SK-N-SH treated with all-trans-retinoic acid at 6 μM for 48 hours (cell line): Measurements from ENCODE around the gene PBX1.

Experiments used
- OSR1 ChIP-seq: fragments of 250-450 bp; sonication (Bioruptor Pico); IDR thresholded peaks from 2 replicates; pipeline ENCODE4 v1.8.0; 2022; ENCODE audit warnings: moderate library complexity, mild to moderate bottlenecking, inconsistent platforms
- RARB ChIP-seq: fragments of 250-450 bp; sonication (Bioruptor Pico); IDR thresholded peaks from 2 replicates; pipeline ENCODE4 v1.8.0; 2021; ENCODE audit warnings: mild to moderate bottlenecking, moderate library complexity
- TCF4 ChIP-seq: fragments of 250-450 bp; sonication (Bioruptor Pico); IDR thresholded peaks from 2 replicates; pipeline ENCODE4 v1.8.0; 2021; ENCODE audit warnings: mild to moderate bottlenecking, moderate library complexity, borderline replicate concordance
- ZFP3 ChIP-seq: fragments of 250-450 bp; sonication (Bioruptor Pico); IDR thresholded peaks from 2 replicates; pipeline ENCODE4 v1.5.0; 2020; ENCODE audit warnings: mild to moderate bottlenecking, moderate library complexity
- TF ChIP-seq, protein P1 (sequence below): fragments of 250-450 bp; sonication (Bioruptor Pico); IDR thresholded peaks from 2 replicates; pipeline ENCODE4 v1.8.0; 2021; ENCODE audit warnings: low read depth, mild to moderate bottlenecking, moderate library complexity, borderline replicate concordance
- TF ChIP-seq, protein P2 (sequence below): fragments of 250-450 bp; sonication (Bioruptor Pico); IDR thresholded peaks from 2 replicates; pipeline ENCODE4 v1.8.0; 2020; ENCODE audit warnings: mild to moderate bottlenecking, moderate library complexity, borderline replicate concordance

DNA sequence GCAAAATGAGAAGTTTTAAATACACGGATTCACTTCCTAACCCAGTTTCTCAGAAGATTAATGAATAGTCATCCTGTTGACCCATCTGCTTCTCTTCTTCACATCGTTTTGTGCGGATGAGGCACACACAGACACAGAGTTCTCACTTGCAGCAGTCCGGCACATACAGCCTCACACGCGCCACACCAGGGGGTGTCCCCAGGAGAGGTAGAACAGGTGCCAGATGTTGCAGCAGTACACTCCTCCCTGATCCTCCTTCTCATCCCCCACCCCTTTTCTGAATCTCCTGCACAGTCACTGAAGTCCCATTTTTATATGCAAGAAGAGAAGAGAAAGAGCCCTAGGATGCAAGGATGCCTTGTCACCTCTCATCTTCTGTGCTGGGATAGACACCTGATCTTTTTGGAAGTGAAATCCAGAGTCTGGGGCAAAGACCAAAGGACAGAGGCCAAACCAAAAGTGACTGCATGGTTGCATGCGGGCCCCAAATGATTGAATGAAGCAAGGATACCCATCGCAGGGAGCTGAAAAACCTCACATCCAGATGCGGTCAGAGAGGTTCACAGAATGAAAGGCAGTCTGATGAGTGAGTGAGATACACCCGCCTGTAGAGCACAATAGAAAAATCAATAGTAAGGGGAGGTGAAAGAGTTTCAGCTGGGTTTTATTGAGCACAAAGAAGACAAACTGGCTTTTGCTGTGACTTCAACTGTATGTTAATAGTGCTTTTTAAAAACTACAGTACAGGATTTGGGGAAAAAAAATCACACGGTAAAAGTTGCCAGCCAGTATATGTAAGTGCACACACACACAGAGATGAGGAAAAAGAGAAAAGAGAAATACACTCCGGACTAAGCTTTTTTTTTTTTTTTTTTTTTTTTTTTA is 28.9 kb downstream of the PBX1 start:
- TF ChIP-seq ZFP3 (CRISPR knock-in tag) (no peak), OSR1 (no peak), RARB (no peak), TCF4 (no peak)
- TF ChIP-seq, protein P1, sequence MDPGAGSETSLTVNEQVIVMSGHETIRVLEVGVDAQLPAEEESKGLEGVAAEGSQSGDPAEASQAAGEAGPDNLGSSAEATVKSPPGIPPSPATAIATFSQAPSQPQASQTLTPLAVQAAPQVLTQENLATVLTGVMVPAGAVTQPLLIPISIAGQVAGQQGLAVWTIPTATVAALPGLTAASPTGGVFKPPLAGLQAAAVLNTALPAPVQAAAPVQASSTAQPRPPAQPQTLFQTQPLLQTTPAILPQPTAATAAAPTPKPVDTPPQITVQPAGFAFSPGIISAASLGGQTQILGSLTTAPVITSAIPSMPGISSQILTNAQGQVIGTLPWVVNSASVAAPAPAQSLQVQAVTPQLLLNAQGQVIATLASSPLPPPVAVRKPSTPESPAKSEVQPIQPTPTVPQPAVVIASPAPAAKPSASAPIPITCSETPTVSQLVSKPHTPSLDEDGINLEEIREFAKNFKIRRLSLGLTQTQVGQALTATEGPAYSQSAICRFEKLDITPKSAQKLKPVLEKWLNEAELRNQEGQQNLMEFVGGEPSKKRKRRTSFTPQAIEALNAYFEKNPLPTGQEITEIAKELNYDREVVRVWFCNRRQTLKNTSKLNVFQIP (CRISPR knock-in tag), result no peak
- TF ChIP-seq, protein P2, sequence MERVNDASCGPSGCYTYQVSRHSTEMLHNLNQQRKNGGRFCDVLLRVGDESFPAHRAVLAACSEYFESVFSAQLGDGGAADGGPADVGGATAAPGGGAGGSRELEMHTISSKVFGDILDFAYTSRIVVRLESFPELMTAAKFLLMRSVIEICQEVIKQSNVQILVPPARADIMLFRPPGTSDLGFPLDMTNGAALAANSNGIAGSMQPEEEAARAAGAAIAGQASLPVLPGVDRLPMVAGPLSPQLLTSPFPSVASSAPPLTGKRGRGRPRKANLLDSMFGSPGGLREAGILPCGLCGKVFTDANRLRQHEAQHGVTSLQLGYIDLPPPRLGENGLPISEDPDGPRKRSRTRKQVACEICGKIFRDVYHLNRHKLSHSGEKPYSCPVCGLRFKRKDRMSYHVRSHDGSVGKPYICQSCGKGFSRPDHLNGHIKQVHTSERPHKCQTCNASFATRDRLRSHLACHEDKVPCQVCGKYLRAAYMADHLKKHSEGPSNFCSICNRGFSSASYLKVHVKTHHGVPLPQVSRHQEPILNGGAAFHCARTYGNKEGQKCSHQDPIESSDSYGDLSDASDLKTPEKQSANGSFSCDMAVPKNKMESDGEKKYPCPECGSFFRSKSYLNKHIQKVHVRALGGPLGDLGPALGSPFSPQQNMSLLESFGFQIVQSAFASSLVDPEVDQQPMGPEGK (CRISPR knock-in tag), result no peak
